Chondrocyte (in vitro differentiated cells): ENCODE results near the gene BHMT2. TPM values are rescaled to one million over a fixed set of nuclear protein-coding genes. Genes with fewer than 3 reads are reported as not detected.

Source experiments
- DNase-seq: peaks from one replicate; pipeline ENCODE4 v3.0.0; 2021; ENCODE audit warnings: mixed read lengths, low spot score
- H3K27ac Mint-ChIP-seq: one replicate; pipeline ENCODE4 v1.8.0; 2021; ENCODE audit warnings: mild to moderate bottlenecking, moderate library complexity, mixed read lengths; ENCODE audit not compliant: unreplicated experiment
- H3K27me3 Mint-ChIP-seq: 2 replicates; pipeline ENCODE4 v1.8.0; 2021; ENCODE audit warnings: low read depth, mixed read lengths
- H3K36me3 Mint-ChIP-seq: 2 replicates; pipeline ENCODE4 v1.8.0; 2021; ENCODE audit warnings: low read depth, mixed read lengths
- H3K4me1 Mint-ChIP-seq: 2 replicates; pipeline ENCODE4 v1.8.0; 2021; ENCODE audit warnings: low read depth, mild to moderate bottlenecking, mixed read lengths
- H3K4me3 Mint-ChIP-seq: one replicate; pipeline ENCODE4 v1.8.0; 2021; ENCODE audit warnings: mild to moderate bottlenecking, moderate library complexity, mixed read lengths; ENCODE audit not compliant: unreplicated experiment
- H3K9me3 Mint-ChIP-seq: 2 replicates; pipeline ENCODE4 v1.8.0; 2021; ENCODE audit warnings: low read depth, mixed read lengths
- CTCF ChIP-seq: fragments of 200-600 bp; sonication (generic); IDR thresholded peaks from 2 replicates; pipeline ENCODE4 v1.5.0; 2021; ENCODE audit warnings: antibody characterized with exemption, mild to moderate bottlenecking, moderate library complexity
- total RNA-seq: library from RNA; stranded (reverse); gene quantifications from 3 replicates; pipeline ENCODE4 v1.2.1, GENCODE V29; 2021

Gene BHMT2
- total RNA-seq, 1 donor from 2014 or later, result not detected

DNA sequence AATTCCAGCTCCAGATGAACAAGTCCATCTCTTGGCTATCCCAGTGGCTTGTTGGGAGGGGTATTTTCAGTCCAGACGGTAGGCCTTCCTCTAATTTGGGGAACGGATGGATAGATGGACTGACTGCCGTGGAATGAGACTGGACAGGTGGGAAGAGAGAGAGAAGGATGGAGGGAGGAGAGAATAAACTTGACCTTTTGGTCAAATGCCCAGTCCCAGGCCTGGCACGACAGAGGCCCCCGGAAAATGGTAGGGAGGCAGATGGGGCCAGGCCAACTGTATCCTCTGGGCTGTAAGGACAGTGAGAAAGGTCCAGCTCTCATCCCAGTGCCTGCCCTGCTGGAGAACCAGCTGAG is 43.1 kb downstream of the BHMT2 start:
- no peak for TF ChIP-seq CTCF
- Mint-ChIP-seq H3K27me3 (peaks cover 37% of the 10 kb centered on the region), H3K27ac (no peak overlapping the region), H3K4me1 (peaks cover 29% of the 10 kb centered on the region), H3K4me3 (no peak overlapping the region), H3K36me3 (peaks cover 8% of the 10 kb centered on the region), H3K9me3 (no peaks in the 10 kb centered on the region)
- DNase-seq, result no peak

DNA sequence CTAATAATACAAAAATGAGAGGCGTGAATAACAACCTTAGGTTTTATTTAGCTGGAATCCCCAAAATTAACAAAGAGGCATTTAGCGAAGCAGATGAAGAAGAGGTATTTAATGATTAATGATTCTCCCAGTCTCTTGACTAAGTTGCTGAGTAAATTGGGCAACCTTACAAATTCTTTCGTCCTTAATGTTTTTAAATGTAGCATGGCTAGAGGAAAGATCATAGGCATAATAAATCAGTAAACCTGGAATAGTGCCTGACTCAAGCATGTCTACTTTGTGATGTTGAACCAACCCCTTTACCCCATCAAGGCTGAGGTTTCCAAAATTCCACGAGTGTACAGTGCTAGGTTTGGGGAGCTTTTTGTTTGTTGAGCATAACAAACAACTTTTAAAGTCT is 49.9 kb downstream of the BHMT2 start:
- no peak for TF ChIP-seq CTCF
- H3K4me1 Mint-ChIP-seq, result no peaks in the 10 kb centered on the region
- no peak for DNase-seq
- no peak overlapping the region for H3K4me3 Mint-ChIP-seq
- H3K27me3 Mint-ChIP-seq, result peaks cover 7% of the 10 kb centered on the region
- H3K9me3 Mint-ChIP-seq, result no peaks in the 10 kb centered on the region
- H3K27ac Mint-ChIP-seq, result no peak overlapping the region
- H3K36me3 Mint-ChIP-seq, result peaks cover 8% of the 10 kb centered on the region

GRCh38 chr5:79120221-79120620 is 50.7 kb downstream of the BHMT2 start:
- DNase-seq, result no peak
- no peak overlapping the region for H3K4me3 Mint-ChIP-seq

DNA sequence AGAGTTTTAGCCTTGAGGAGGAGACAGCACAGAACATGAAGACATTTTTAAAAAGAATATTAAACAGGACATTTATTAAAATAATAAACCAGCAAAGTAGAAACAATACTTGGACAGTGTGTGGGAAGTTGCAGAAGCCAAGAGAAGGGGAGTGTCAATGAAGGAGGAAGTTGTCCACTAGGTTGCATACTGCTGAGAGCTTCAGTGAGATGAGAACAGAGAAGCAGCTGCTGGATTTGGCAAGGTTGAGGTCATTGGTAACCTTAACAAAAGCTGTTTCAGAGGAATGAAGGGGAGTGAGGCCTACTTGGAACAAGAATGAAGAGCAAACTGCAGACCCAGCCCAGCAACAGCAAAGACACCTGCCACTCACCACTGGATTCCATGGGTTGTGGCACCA is 53.4 kb downstream of the BHMT2 start:
- Mint-ChIP-seq H3K4me3 (no peak overlapping the region), H3K27me3 (no peaks in the 10 kb centered on the region), H3K9me3 (peaks cover 3% of the 10 kb centered on the region), H3K4me1 (no peaks in the 10 kb centered on the region), H3K27ac (no peak overlapping the region), H3K36me3 (peaks cover 7% of the 10 kb centered on the region)
- no peak for TF ChIP-seq CTCF
- DNase-seq, result no peak

More at GRCh38 chr5:79120221-79120620, 50.7 kb downstream of the BHMT2 start:
- Mint-ChIP-seq H3K9me3 (no peaks in the 10 kb centered on the region), H3K36me3 (peaks cover 5% of the 10 kb centered on the region), H3K27ac (no peak overlapping the region), H3K27me3 (peaks cover 4% of the 10 kb centered on the region), H3K4me1 (no peaks in the 10 kb centered on the region)
- TF ChIP-seq CTCF, result no peak

GRCh38 chr5:79124607-79125006 is 55.0 kb downstream of the BHMT2 start:
- no peak for TF ChIP-seq CTCF
- peaks cover 3% of the 10 kb centered on the region for H3K36me3 Mint-ChIP-seq
- no peaks in the 10 kb centered on the region for H3K4me1 Mint-ChIP-seq
- H3K27ac Mint-ChIP-seq, result no peak overlapping the region
- no peaks in the 10 kb centered on the region for H3K27me3 Mint-ChIP-seq
- no peak for DNase-seq
- no peak overlapping the region for H3K4me3 Mint-ChIP-seq
- H3K9me3 Mint-ChIP-seq, result peaks cover 3% of the 10 kb centered on the region
